Left lung (tissue), 10 donors: ENCODE data around the gene KLF17. TPM values are rescaled to one million over a fixed set of nuclear protein-coding genes. Genes with fewer than 3 reads are reported as not detected.

Experiments
- ATAC-seq: fragments of 200-7000 bp; cut with Tn5 transposase; one replicate; pipeline ENCODE4 v1.9.1; 2020; ENCODE audit warnings: moderate library complexity
- DNase-seq, 4 donors: peaks; one replicate each; pipeline ENCODE4 v3.0.0-alpha.2; 2013 to 2020
- H3K27ac ChIP-seq, 2 donors: fragments of 200-600 bp; sonication (generic) in 1 of 2; one replicate each; pipeline versions ENCODE4 v1.5.0 to v1.8.0; 2020 to 2021
- H3K27me3 ChIP-seq, 2 donors: fragments of 200-600 bp; sonication (generic) in 1 of 2; one replicate each; pipeline versions ENCODE4 v1.5.0 to v1.8.0; 2020 to 2021
- H3K36me3 ChIP-seq, 2 donors: fragments of 200-600 bp; sonication (generic) in 1 of 2; one replicate each; pipeline versions ENCODE4 v1.5.0 to v1.8.0; 2020 to 2021
- H3K4me1 ChIP-seq, 2 donors: fragments of 200-600 bp; one replicate each; pipeline ENCODE4 v1.8.0; 2021
- H3K4me3 ChIP-seq, 2 donors: fragments of 200-600 bp; sonication (generic) in 1 of 2; one replicate each; pipeline versions ENCODE4 v1.5.0 to v1.8.0; 2020 to 2021; ENCODE audit warnings: mild to moderate bottlenecking in 1 of 2
- H3K9me3 ChIP-seq, 2 donors: fragments of 200-600 bp; sonication (generic) in 1 of 2; one replicate each; pipeline versions ENCODE4 v1.5.0 to v1.8.0; 2020 to 2021
- CTCF ChIP-seq, 2 donors: fragments of 200-600 bp; sonication (generic) in 1 of 2; IDR thresholded peaks; one replicate each; pipeline versions ENCODE4 v1.5.0 to v1.8.0; 2021; ENCODE audit warnings: antibody characterized with exemption in 2 of 2
- intact Hi-C, 2 donors: fragments of 100-400 bp; cut with DNase I; formaldehyde crosslinking; loops; one replicate each; pipeline versions ENCODE4 v1.11.2 to v1.14.2; 2022
- polyA plus RNA-seq, 6 donors: library from polyadenylated mRNA; unstranded; fragments of 120-200 nt; gene quantifications; one replicate each; pipeline ENCODE4 v1.2.1, GENCODE V29; 2013; ENCODE audit not compliant: insufficient read length in 6 of 6
- total RNA-seq, 2 donors: library from RNA; stranded (reverse); fragmentation: NEBNext Ultra II Directional; extraction: Animal tissue kit (Norgen Biotek cat#: 25700); gene quantifications; one replicate each; pipeline ENCODE4 v1.2.1, GENCODE V29; 2021
- donor health status: DM: no; HTN: yes; CAD: no.
- donor health status: DM: no; HTN: no; CAD: no.

KLF17 gene
- total and polyA plus RNA-seq, 8 donors: 0.04 to 0.29 (median 0.07) TPM; not detected in 2

DNA sequence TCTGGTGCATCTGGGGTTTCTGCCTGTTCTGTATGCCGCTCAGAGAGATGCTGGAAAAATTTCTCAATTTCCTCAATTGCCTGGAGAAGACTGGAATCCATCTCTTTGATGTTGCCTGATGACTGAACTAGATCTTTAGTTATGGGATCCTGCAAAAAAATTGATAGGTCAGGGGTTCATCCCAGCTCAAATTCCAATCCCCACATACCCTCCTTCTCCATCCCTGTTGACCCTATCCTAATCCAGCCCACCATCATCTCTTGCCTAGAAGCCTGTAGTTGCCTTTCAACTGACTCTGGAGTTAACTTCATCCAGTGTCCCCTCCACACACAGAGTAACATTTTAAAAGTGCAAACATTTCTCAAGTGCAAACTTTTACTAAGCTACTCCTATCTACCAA, 22.9 kb downstream of the KLF17 start, which contains the start of gene KLF18:
TSS of gene KLF18 (minus strand) at position 101 of the 400 bp plus-strand sequence. CDS start at position 101, 0 bp downstream.
- Histone ChIP-seq H3K27ac (no peak within 1 kb of the TSS), H3K4me1 (no peaks in the 10 kb centered on the region), H3K9me3 (peaks cover 0 to 33% of the 10 kb centered on the region in 2 donors), H3K4me3 (no peak within 1 kb of the TSS), H3K36me3 (no peaks in the 10 kb centered on the region), H3K27me3 (no peaks in the 10 kb centered on the region)
- intact Hi-C loops: no loop called here
- no peak for DNase-seq
- ATAC-seq: no peak
- TF ChIP-seq CTCF (IDR thresholded peaks at IDR 0.05): no peak

- no peak for DNase-seq
- H3K4me3 ChIP-seq: no peak overlapping the region
- intact Hi-C loops: no loop called here
- no peak for ATAC-seq
- H3K36me3 ChIP-seq: no peaks in the 10 kb centered on the region
- no peaks in the 10 kb centered on the region for H3K4me1 ChIP-seq
- peaks cover 0 to 35% of the 10 kb centered on the region in 2 donors for H3K9me3 ChIP-seq
- no peak overlapping the region for H3K27ac ChIP-seq
- peaks cover 0 to 3% of the 10 kb centered on the region in 2 donors for H3K27me3 ChIP-seq
- TF ChIP-seq CTCF (IDR thresholded peaks at IDR 0.05): no peak
These were observed 26.5 kb downstream of the KLF17 start for GRCh38 chr1:44144962-44145756.

DNA sequence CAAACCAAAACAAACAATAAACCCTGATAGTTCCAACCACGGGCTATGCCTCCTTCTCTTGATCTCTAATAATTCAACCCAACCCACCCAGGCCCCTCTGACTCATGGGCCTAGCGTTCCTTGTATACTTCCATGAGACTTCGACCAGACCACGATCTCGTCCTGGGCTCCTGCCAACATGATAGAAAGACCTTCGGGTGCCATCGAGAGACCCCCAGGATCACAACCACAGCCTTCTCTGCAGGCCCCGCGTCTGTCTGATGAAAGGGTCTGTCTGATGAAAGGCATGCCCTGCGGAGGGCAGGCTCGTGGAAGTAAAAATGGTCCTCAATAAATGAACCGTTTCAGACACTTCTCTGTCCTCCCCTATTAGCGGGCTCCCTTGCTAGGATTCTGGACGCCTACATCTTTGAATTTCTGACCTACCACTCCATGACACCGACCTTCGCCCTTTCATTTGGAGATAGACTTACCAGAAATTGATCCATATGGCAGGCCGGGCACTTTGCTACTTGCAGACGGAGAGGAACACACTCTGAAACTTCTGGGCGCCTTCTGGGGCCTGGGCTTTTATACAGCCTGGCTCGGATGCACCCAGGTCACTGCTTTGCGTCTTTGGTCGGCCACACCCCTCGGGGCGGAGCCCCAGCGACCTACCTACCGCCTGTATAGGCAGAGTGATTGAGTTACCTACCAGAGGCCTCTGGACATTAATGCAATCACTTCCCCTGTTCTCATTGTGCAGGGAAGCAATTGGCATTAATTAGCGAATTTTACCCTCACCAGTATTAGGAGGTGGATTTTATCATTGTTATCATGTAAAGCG, 28.1 kb downstream of the KLF17 start:
- H3K27me3 ChIP-seq: peaks cover 0 to 13% of the 10 kb centered on the region in 2 donors
- H3K27ac ChIP-seq: no peak overlapping the region
- intact Hi-C loops: no loop called here
- H3K9me3 ChIP-seq: peaks cover 0 to 35% of the 10 kb centered on the region in 2 donors
- no peaks in the 10 kb centered on the region for H3K4me1 ChIP-seq
- no peak for TF ChIP-seq CTCF (IDR thresholded peaks at IDR 0.05)
- no peak overlapping the region for H3K4me3 ChIP-seq
- ATAC-seq: no peak
- H3K36me3 ChIP-seq: no peaks in the 10 kb centered on the region
- DNase-seq: no peak

DNA sequence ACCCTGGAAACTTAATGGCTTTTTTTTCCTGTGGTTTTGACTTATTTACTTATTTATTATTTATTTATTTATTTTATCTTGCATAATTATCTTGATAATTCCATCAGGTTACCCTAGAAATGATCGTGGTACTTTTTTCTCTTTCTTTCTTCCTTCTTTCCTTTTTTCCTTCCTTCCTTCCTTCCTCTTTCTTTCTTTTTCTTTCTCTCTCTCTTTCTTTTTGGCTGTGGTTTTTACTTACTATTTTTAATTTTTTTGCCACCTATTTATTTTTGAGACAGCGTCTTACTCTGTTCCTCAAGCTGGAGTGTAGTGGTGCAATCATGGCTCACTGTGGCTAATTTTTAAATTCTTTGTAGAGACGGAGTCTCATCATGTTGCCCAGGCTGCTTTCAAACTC, 29.0 kb downstream of the KLF17 start:
- DNase-seq (no peak), ATAC-seq (no peak)
- peaks cover 0 to 35% of the 10 kb centered on the region in 2 donors for H3K9me3 ChIP-seq
- H3K36me3 ChIP-seq: no peaks in the 10 kb centered on the region
- no peak for TF ChIP-seq CTCF (IDR thresholded peaks at IDR 0.05)
- H3K4me3 ChIP-seq: no peak overlapping the region
- H3K27ac ChIP-seq: no peak overlapping the region
- no peaks in the 10 kb centered on the region for H3K4me1 ChIP-seq
- peaks cover 0 to 17% of the 10 kb centered on the region in 2 donors for H3K27me3 ChIP-seq
- intact Hi-C loops: no loop called here

DNA sequence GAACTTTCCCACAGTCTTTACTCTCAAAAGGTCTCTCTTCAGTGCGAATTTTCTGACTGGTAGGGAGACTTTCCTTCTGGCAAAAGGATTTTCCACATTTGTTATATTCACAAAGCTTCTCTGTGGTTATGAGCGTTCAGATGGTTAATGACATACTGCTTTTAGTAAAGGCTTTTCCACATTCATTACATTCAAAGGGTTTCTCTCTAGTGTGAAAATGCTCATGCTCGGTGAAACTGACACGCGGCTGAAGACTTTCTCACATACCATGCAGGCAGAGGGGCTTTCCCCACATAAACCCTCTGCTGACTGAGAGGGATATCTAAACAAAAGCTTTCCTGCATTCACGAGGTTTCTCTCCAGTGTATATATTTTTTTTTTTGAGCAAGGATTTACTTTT, 32.7 kb downstream of the KLF17 start:
- ATAC-seq: no peak
- H3K27me3 ChIP-seq: peaks cover 0 to 17% of the 10 kb centered on the region in 2 donors
- no peak for TF ChIP-seq CTCF (IDR thresholded peaks at IDR 0.05)
- no peak for DNase-seq
- no peaks in the 10 kb centered on the region for H3K36me3 ChIP-seq
- H3K4me1 ChIP-seq: no peaks in the 10 kb centered on the region
- peaks cover 0 to 5% of the 10 kb centered on the region in 2 donors for H3K9me3 ChIP-seq
- intact Hi-C loops: no loop called here
- no peak overlapping the region for H3K4me3 ChIP-seq
- no peak overlapping the region for H3K27ac ChIP-seq
